ENCODE results near the gene RPP25L.

Gene RPP25L

DNA sequence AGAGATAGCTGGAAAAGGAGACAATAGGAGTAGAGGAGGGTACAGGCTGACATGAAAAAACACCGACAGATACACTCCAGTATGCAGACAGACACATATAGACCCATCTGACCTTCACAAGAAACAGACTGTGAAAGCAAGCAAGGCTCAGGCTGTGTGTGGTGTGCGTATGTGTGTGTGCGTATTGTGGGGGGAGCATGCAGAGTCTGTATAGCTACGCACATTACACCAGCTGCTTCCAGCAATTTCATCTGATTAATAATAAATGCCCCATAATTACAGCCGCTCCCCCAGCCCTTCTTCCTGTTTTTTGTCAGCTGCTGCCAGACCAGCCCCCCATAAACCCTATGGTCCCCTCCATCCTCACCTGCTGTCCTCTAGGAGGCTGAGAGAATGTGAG, 29.1 kb downstream of the RPP25L start:
- DNase-seq: no peak

DNA sequence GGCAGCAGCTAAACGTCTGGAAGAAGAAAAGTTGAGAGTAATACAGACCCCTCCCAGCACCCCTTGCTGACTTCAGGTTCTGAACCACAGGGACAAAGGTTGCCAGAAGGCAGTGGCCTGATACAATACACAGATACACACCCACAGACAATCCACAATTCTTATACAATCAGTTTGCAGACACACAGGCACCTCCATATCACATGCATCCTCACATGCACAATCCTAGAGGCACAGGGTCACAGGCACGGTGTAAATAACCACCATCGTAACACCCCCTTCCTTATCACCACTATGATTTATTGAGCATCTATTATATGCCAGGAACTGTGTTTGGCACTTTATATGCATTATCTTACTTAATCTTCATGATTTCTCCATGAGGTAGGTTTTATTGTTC, 30.6 kb downstream of the RPP25L start:
- DNase-seq: no peak

DNA sequence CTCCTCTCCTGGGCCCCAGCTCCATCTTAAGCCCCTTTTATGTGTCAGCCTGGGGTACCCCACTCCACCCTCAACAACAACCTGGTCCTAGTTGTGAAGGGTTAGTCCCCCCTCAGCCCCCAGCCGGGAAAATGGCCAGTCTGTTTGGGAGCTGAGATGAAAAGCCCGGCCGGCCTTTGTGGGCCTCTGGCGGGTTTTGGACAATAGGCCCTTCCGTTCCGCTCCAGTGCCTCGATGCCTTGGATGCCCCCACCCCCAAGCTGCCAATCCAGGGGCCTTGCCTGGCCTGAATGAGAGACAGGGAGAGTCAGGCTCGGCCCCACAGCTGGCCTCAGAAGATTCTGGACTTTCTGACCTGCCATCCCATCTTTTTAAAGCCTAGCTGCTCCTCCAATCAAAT, 31.5 kb downstream of the RPP25L start:
- no peak for DNase-seq

DNA sequence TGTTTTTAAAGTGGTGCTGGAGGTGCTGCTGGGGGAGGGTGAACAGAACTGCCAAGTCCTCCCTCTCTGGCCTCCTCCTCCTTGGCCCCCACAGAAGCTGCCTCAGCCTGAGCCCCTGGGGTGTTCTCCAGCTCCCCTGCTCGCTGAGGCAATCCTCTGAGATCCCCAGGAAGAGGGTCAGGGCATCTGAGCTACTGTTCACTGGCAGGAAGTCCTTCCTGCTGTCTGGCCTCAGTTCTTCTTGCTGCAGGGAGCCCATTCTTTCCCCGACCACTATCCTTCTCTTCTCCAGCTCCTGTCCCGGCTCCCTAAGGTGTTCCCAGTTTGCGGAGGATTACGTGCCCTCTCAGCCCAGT, 32.1 kb downstream of the RPP25L start:
- no peak for DNase-seq

DNA sequence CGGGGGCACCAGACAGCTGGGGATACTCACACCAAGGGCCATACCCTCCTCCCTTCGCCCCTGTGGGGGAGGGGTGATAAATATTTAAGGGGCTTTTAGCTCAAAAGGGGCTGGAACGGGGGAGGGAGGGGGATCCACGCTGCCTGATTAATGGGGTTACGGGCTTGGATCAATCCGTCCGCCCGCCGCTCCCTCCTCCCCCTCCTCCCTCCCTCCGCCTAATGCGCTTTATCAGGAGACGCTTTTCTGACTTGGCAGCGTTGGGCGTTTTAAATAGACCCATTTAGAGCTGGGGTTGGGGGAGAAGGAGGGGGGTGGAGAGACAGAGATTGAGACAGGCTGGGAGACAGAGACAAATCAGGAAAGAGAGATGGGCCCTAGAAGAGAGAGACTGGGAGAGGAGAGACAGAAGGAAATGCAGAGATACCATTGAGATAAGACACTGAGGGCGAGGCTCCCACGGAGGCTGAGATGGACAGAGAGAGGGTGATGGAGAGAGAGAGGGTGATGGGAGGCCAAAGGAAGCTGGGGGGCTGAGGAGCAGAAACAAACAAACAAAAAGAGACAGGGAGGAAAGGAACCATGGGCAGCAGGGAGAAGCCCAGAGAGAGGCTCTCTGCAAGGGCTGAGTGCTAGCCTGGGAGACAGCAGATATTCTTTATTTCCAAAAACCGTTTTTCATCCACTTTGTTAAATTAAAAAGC, 32.6 kb downstream of the RPP25L start:
- DNase-seq: no peak

DNA sequence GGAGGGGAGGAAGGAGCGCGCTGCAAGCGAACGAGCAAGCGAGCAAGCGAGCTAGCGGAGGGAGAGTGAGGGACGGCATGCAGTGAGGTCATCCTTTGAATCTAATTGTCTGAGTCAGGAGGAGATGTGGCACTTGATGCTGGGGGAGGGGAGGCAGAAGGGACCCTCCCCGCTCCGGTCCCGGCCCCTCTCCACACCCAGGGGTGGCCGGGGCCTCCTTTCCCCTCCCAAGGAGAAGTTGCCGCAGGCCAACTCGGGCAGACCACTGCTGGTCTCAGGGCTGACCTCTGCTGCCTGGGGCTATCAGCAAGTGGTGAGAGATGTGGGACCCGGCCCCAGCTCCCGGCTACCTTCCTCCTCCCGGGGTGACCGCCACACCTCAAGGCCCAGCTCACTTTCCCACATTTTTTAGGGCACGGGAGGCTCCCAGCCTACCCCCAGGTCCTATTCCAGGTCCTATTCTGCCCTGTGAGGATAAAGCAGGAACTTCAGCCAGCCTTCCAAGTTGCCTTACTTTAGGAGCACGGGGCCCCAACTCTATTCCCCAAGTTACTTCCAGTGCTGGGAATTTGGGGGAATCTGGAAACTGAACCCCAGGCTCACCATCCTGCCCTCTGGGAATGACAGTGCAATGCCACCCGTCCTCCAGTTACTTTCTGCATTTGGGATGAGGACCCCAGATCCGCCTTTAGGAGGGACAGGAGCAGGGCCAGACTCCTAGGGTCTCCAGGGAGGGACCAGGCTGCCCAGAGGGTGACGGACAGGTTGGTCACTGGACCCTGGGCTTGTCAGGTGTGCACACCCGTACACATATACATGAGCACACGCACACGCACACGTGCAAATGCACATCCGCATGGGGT, 33.4 kb downstream of the RPP25L start:
- peak in 1 of 2 experiments; percentile 18 for DNase-seq

DNA sequence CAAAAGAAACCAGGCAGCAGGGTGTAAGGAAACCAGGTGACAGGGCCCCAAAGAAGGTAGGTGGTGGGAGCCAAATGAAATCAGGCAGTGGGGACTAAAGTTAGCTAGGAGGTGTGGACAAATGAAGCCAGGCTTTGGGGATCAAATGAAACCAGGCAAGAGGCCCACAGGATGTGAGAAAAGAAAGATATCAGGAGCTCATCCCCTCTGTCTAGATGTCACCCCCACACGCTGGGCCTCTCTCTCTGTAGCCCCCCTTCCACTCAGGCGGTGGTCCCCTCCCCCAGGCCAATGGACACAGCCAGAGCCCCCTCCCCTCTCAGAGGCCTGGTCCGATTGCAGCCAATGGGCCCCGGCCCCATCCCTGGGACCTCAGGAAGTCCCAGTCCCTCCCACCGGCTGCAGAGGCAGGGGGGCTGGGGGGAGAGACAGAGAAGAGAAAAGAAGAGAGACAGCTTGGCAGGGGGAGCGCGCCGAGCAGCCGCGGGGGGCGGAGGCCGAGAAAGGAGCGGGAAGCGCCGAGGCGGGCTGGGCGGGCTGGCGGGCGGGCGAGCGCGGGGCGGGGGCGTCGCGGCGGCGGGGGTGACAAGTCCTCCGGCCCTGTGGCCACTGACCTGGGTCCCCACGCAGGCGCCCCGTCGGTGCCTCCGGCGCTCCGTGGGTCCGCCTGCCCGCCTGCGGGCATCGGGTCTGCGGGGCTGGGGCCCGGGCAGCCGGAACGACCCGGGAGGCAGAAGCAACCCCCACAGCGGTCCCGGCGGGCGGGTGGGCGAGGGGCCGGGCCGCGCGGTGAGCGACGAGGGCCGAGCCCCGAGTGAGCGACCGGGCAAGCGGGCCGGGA, 34.3 kb downstream of the RPP25L start:
- DNase-seq: no peak

DNA sequence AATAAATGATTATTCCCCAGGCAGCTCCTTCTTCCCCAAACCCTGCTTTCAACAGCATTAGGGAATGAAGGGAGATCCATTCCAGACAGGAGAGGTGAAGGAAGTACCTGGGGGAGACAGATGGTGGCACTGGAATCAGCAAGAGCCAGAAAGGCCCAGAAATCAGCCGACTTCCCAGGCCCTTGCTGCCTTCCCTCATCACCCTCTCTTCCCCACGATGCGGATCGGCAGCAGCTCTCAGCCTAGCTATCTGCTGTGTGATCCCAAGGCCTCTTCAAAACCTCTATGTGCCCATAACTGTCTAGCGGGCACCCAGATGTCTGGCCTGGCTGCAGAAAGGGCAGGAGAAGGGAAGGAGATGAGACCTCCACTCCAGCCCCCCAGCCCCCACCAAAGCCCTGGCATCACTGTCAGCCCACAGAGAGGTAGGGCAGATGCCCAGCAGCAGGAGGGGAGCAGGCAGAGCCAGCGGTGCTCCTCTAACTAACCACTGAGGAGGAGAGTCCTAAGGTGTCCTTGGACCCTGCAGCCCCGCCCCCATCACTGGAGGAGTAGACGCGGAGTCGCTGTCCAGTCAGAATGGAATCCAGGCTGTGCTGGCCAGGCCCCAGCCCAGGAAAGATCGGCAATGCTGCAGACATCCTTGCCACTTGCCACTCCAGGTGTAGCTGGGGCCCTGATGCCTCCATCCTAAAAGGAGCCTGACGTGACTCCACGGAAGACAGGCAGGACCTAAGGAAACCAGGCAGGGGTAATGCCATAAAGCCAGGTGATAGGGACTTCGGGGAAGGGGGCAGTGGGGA, 35.1 kb downstream of the RPP25L start:
- no peak for DNase-seq

DNA sequence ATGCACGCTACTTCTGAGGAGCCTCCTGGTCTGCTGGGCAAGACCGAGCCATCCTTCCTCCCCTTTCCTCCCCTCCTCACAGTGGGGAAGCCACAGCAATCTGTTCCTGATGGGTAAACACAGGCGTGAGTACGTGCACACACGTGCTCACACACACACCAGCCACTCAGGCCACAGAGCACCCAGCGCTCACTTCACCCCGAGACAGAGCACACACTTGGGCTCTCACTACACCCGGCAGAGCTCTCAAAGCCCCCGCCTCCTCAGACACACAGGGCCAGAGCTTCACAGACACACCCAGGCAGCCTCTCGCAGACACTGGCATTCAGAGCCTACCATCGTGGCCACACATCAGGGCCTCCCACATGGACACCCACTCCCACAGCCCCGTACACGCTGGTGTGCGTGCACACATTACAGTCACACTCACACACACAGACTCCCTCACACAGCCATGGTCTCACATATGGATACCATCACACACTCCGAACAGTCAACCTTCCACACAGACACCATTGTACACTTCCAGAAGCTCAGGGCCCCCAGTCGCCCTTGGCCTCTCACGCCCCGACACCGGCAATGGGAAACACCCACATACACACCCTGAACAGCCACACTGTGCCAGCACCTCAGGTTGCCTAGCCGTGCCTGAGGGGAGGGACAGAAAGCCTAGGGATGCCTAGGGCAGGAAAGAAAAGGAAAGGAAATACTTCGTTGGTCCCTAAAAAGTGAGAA, 35.9 kb downstream of the RPP25L start:
- no peak for DNase-seq

DNA sequence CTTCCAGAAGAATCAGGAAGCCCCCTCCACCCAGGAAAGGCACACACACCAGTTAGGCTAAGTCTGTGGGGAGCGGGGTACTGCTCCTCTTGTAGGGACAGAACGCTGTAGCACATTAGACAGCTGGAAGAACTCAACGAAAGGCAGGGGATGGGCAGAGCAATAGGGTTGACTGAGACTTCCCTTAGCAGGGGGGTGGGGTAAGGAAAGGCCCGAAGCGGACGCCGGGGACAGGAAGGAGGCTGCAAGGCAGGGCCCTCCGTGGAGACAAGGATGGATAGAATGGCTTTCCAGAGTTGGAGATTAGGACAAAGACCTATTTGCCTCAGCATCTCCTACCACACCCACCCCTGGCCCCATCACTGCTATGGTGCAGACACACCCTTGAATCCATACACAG, 36.7 kb downstream of the RPP25L start:
- no peak for DNase-seq

DNA sequence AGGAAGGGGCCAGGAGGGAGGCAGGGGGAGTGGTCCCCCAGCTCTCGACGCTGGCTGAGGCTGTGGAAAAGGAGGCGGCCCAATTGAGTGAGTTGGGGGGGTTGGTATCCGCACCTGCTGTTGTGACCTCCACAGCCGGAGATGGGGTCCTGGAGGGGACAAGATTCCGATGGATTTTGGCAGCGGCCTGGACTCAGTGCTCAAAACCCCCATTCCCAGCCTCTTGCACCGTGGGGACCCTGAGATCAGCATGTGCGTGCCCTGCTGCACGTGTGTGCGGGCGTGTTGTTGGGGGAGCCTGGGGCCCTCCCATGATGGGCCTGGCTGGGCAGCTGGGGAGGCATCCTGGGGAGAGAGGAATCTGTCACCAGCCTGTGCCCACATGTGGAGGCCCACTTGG, 37.3 kb downstream of the RPP25L start:
- DNase-seq: no peak

DNA sequence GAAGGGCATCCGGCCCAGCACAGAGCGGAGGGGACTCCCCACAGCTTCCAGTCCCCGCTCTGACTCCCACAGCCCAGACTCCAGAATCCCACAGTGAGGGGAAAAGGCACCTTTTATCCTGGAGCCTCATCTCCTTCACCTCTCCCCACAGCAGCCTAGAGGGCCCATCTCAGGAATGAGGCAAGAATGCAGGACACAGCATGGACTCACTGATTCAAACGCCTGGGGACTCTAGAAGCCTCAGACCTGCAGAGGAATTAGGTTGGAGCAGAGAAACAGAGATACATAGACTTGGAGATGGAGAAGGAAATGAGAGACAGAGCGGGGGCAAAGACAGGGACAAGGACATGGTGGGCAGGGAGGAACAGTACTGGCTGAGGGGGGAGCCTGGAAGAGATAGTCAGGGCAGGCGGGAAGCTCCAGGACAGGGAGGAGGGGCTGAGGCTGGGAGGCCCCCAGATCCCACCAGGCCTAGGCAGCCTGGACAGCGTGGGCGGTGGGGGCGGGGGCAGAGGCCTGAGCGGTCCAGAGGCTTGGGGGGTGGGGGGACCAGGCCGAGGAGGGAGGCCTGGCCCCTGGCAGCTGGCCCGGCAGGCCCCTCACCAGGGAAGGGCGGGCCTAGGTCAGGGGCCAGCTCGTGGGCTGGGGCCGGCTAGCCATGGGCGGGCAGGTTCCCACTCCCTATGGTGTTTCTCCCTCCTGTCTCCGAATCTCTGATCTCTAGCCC, 38.1 kb downstream of the RPP25L start:
- DNase-seq: no peak

DNA sequence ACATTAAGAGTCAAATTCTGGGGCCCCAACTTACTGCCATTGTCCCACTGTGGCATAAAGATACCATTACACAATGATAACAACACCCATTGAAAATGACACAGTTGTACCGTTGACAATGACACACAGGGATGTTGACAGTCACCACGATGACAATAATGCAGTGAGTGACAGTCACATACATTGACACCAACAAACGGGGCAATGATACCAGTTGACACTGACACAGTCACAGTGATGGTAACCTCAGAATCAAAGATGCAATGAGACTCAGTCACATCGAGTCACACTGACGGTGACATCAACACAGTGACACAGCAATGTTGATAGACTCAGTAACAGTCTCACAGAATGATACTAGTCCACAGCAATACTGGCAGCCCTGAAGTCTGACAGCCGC, 39.3 kb downstream of the RPP25L start:
- DNase-seq: no peak

DNA sequence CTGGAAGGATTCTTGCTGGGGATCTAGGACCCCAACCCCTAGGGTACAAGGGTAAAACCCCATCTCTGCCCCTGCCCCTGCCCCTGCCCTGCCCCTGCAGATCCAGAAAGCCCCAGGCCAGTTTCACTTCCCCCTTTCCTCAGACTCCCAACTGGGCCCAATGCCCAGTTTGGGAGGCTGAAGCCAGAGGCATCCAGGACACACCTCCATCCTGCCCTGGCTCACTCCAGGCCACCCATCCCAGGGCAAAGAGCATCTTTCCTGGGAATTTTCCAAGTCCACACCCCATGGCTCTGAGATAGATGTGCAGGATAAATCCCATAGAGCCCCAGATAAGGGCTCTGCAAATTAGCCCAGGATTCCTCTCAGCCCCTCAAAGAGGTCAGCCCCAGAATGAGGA, 39.8 kb downstream of the RPP25L start:
- DNase-seq: no peak

DNA sequence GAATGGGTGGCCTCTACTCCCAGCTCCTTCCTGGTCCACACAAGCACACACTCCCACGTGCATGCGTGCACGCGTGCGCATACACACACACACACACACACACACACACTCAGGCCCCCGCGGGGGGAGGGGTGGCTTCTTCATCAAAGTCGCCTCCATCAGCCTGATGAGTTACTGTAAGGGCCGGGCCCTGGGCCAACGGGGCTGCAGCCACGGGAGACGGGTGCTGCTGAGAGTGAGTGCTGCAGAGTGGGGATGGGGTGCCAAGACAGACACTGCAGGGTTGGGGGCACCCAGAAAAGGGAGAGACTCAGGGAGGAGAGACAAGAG, 40.5 kb downstream of the RPP25L start:
- DNase-seq: no peak

DNA sequence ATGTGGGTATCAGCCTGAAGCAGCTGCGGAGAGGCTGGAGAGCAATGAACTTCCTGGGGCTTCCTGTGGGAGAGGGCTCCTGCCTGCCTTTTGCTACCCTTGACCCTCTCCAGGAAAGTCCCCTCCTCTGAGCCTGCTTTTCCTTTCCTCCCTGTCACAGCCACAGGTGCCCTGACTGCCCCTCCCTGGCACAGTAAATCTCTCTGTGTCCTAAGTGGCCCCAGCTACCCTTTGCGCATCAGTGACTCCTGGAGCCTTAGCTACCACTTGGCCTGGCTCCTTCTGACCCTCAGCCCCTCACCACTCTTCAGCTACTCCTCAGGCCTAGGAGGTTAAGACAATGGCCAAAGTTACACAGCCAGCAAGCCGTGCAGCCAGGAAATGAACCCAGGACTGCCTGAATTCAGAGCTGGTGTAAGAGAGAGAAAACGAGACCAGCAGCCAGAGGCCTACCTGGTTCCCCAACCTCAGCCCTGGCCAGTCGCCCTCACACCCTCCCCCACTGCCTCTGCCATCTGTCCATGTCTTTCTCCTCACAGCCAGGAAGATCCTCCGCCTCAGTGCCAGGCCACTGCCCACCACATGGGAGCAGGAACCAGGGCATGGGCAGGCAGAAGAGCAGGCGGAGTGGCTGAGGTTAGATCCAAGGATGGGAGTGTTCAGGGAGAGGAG, 41.0 kb downstream of the RPP25L start:
- no peak for DNase-seq

DNA sequence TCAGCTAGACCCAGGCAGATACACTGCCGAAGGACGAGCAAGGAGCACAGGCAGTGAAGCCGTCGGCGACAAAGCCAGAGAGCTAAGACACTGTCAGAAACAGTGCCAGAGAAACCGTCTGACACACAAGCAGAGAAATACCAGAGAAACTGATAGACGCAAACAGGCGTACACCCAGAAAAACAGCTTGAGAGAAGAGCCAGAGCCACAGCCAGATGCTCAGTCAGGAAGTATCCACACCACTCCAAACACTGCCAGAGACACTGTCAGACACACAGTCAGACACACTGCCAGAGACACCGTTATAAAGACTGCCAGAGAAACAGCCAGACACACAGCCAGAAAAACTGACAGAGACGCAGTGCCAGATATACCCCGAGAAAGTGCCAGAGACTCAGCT, 41.5 kb downstream of the RPP25L start:
- no peak for DNase-seq

DNA sequence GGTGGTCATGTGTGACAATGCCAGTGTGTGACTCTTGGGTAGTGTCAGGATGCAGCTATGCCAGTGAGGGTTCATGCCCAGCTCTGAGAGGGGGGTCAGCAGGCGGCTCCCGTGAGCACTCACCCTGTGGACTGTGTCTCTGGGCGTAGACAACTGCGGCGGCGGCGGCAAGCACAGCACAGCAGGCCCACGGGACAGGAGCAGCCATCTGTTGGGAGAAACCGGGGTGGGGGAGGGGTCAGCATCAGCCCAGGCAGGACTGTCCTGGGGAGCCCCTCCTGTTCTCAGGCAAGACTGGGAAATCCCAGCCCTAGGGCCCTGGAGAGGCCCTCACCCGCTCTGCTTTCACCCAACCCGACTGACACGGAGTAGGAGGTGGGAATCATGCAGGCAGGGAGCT, 43.1 kb downstream of the RPP25L start:
- no peak for DNase-seq

DNA sequence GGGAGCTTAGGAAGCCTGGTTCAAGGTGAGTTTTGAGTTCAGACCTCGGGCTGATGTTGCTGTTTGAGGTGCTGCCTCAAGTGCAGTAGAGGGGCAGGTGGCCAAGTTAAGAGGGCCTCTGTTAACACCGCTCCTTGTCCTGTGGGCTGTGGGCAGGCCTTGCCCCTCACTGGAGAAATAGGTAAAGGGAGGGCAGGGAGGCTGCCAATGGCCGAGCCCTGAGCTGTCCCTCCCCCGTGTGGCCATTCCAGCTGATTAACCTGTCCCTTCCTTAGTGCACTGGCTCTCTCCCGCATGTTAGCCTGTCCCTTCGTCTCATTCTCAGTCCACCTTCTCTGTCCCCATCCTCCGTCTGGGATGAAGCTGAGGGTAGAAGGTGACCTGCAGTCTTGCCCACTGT, 43.8 kb downstream of the RPP25L start:
- DNase-seq: no peak

DNA sequence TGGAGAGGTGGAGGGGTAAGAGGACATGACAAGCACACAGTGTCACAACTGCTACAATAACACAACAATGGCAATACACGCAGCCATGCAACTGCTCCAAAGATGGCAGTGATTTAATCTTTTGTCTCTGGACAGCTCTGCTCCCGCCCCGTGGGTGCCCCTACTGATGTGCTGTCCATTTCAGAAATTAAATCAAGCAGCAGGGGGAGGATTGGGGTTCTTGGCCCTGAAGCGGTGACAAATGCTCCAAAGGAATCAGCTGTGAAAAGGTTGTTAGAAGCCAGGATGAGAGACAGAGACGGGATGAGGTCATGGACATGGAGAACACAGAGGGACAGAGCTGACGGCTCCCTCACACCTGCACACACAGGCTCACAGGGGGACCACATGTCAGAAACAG, 44.9 kb downstream of the RPP25L start:
- DNase-seq: no peak

DNA sequence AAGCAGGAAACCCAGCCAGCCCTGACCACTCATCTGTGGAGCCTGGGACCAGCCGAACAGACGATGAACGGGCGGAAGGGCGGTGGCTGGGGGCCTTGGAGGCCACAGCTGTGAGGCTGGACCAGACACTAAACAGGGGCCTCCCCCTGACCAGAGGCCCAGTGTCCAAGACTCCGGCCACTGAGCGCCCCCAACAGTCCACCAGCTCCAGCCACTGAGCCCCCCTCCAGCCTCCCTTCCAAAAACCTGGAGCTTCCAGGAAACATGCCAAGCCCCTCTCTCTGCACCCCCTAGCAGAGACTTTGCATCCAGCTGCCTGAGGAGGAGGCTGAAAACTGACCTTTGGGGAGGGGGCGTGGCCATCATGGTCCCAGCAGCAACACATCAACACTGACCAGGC, 45.6 kb downstream of the RPP25L start:
- no peak for DNase-seq
